ENCODE data around the gene WNT2B. TPM values are rescaled to one million over a fixed set of nuclear protein-coding genes. Genes with fewer than 3 reads are reported as not detected.
A peak's percentile ranks its signal among the peaks of the same experiment; 100 is the strongest.

Gene WNT2B
- total RNA-seq, 4 donors from 2014 or later: 0.03 to 1.5 (median 0.41) TPM

- TF ChIP-seq CTCF (IDR thresholded peaks at IDR 0.05 in 4 of 5, conservative IDR thresholded peaks at IDR 0.05 in 1 of 5): no peak
- TF ChIP-seq POLR2A (IDR thresholded peaks at IDR 0.05): no peak
- in situ Hi-C loops (cut with MboI; ENCODE audit: low sequenced_read_pairs in 4 of 4) (no loop called here), intact Hi-C loops (cut with DNase I; ENCODE audit: low total_unique reads) (no loop called here)
- H3K27me3 ChIP-seq: peaks cover 33 to 49% (median 45%) of the 10 kb centered on the region in 3 donors
- H3K4me3 ChIP-seq: no peak overlapping the region
- H3K27ac ChIP-seq: no peak overlapping the region
- H3K4me1 ChIP-seq: peaks cover 4 to 17% of the 10 kb centered on the region in 2 donors
- H3K9me3 ChIP-seq: no peaks in the 10 kb centered on the region
- ATAC-seq (no peak), DNase-seq (no peak)
- no peaks in the 10 kb centered on the region for H3K36me3 ChIP-seq
Measured at GRCh38 chr1:112505878-112506277, 2.9 kb upstream of the WNT2B start.

GRCh38 chr1:112506306-112506705 lies 2.5 kb upstream of the WNT2B start:
- H3K27me3 ChIP-seq: peaks cover 33 to 49% (median 45%) of the 10 kb centered on the region in 3 donors
- in situ Hi-C loops (cut with MboI; ENCODE audit: low sequenced_read_pairs in 4 of 4): no loop called here
- no peak overlapping the region for H3K4me3 ChIP-seq
- DNase-seq: no peak
- no peaks in the 10 kb centered on the region for H3K9me3 ChIP-seq
- H3K36me3 ChIP-seq: no peaks in the 10 kb centered on the region
- intact Hi-C loops (cut with DNase I; ENCODE audit: low total_unique reads): no loop called here
- TF ChIP-seq CTCF (IDR thresholded peaks at IDR 0.05 in 4 of 5, conservative IDR thresholded peaks at IDR 0.05 in 1 of 5): no peak
- no peak for TF ChIP-seq POLR2A (IDR thresholded peaks at IDR 0.05)
- no peak overlapping the region for H3K27ac ChIP-seq
- peaks cover 4 to 17% of the 10 kb centered on the region in 2 donors for H3K4me1 ChIP-seq
- ATAC-seq: no peak

- in situ Hi-C loops (cut with MboI; ENCODE audit: low sequenced_read_pairs in 4 of 4): no loop called here
- Histone ChIP-seq H3K4me1 (peaks cover 4 to 17% of the 10 kb centered on the region in 2 donors), H3K36me3 (no peaks in the 10 kb centered on the region), H3K4me3 (no peak overlapping the region), H3K27ac (no peak overlapping the region), H3K9me3 (no peaks in the 10 kb centered on the region), H3K27me3 (peaks cover 33 to 49% (median 45%) of the 10 kb centered on the region in 3 donors)
- intact Hi-C loops (cut with DNase I; ENCODE audit: low total_unique reads): no loop called here
- DNase-seq (no peak), ATAC-seq (no peak)
- TF ChIP-seq CTCF (IDR thresholded peaks at IDR 0.05 in 4 of 5, conservative IDR thresholded peaks at IDR 0.05 in 1 of 5) (no peak), POLR2A (IDR thresholded peaks at IDR 0.05) (no peak)
Measured at GRCh38 chr1:112506731-112507130, 2.0 kb upstream of the WNT2B start.

- H3K27ac ChIP-seq: no peak overlapping the region
- peaks cover 33 to 49% (median 45%) of the 10 kb centered on the region in 3 donors for H3K27me3 ChIP-seq
- TF ChIP-seq POLR2A (IDR thresholded peaks at IDR 0.05): no peak
- TF ChIP-seq CTCF (IDR thresholded peaks at IDR 0.05 in 4 of 5, conservative IDR thresholded peaks at IDR 0.05 in 1 of 5): no peak
- peaks cover 2 to 12% of the 10 kb centered on the region in 2 donors for H3K4me1 ChIP-seq
- DNase-seq (no peak), ATAC-seq (no peak)
- H3K36me3 ChIP-seq: no peaks in the 10 kb centered on the region
- intact Hi-C loops (cut with DNase I; ENCODE audit: low total_unique reads) (no loop called here), in situ Hi-C loops (cut with MboI; ENCODE audit: low sequenced_read_pairs in 4 of 4) (no loop called here)
- H3K4me3 ChIP-seq: no peak overlapping the region
- H3K9me3 ChIP-seq: no peaks in the 10 kb centered on the region
Measured at GRCh38 chr1:112507336-112507735, 1.4 kb upstream of the WNT2B start.

- intact Hi-C loops (cut with DNase I; ENCODE audit: low total_unique reads): no loop called here
- no peak overlapping the region for H3K27ac ChIP-seq
- ATAC-seq (no peak), DNase-seq (no peak)
- no peak for TF ChIP-seq CTCF (IDR thresholded peaks at IDR 0.05 in 4 of 5, conservative IDR thresholded peaks at IDR 0.05 in 1 of 5)
- no peak for TF ChIP-seq POLR2A (IDR thresholded peaks at IDR 0.05)
- no peaks in the 10 kb centered on the region for H3K9me3 ChIP-seq
- H3K27me3 ChIP-seq: peaks cover 33 to 49% (median 41%) of the 10 kb centered on the region in 3 donors
- H3K4me1 ChIP-seq: peaks cover 0 to 9% of the 10 kb centered on the region in 2 donors
- no peaks in the 10 kb centered on the region for H3K36me3 ChIP-seq
- peak overlapping the region; percentile 45 to 54 (median 50) for H3K4me3 ChIP-seq
- in situ Hi-C loops (cut with MboI; ENCODE audit: low sequenced_read_pairs in 4 of 4): no loop called here
Measured at GRCh38 chr1:112507921-112508277, 866 bp upstream of the WNT2B start.

Measured in gastrocnemius medialis (tissue), 4 donors.